ENCODE results near the gene ADORA3. TPM values are rescaled to one million over a fixed set of nuclear protein-coding genes. Genes with fewer than 3 reads are reported as not detected.

Gene ADORA3
- total and polyA plus RNA-seq, 2 of the 4 experiments (the other 2 are of a cell fraction) = not detected

GRCh38 chr1:111467865-111468716 lies 35.3 kb downstream of the ADORA3 start (continued):
- no peak for TF ChIP-seq USF2 (IDR thresholded peaks at IDR 0.05; ENCODE audit: low read depth, low read length)

- ATAC-seq (ENCODE audit: low read depth) (no peak), DNase-seq (no peak)
- no peaks in the 10 kb centered on the region for H3K79me1 ChIP-seq (ENCODE audit: low read depth in 1 of 2, low read length in 2 of 2)
- H2AK5ac ChIP-seq (ENCODE audit: low read depth, low read length) = no peak overlapping the region
- intact Hi-C loops (cut with micrococcal nuclease) = no loop called here
- peaks cover 9% of the 10 kb centered on the region; the same call in 1 of the 2 replicates for H3K9me1 ChIP-seq (ENCODE audit: insufficient read depth, low read length)
- no peak overlapping the region for H3K18ac ChIP-seq (ENCODE audit: low read depth, low read length)
- H4K91ac ChIP-seq (ENCODE audit: insufficient read depth, low read depth, low read length) = no peak overlapping the region
- no peak overlapping the region for H2BK20ac ChIP-seq (ENCODE audit: low read depth, low read length)
- CTCF ChIA-PET = no interaction called here
- no peak overlapping the region for H2AFZ ChIP-seq (replicated peaks; ENCODE audit: low read length, poor library complexity)
- dilution Hi-C loops (cut with HindIII; ENCODE audit: low sequenced_read_pairs, unreplicated experiment) = loop anchor here (25.0 kb wide), 1 partner anchor 296 kb away; the partner anchor contains the start of gene DDX20
- no peaks in the 10 kb centered on the region for H3K27me3 ChIP-seq (ENCODE audit: control insufficient read depth, insufficient read depth, low read length)
- H2BK5ac ChIP-seq (ENCODE audit: low read depth, low read length, poor library complexity, severe bottlenecking) = no peak overlapping the region
- BruUV-seq (replicated peaks) = no TSS peak
- H4K20me1 ChIP-seq (ENCODE audit: insufficient read depth, low read length) = peaks cover 9% of the 10 kb centered on the region; the same call in 1 of the 2 replicates
- no peak overlapping the region for H3K27ac ChIP-seq (ENCODE audit: insufficient read depth, low read length)
- H2AK9ac ChIP-seq (replicated peaks; ENCODE audit: low read depth, low read length, poor library complexity) = no peak overlapping the region
- H3K14ac ChIP-seq (replicated peaks; ENCODE audit: low read depth, low read length) = no peak overlapping the region
- WGBS, 2 experiments (ENCODE audit: extremely low coverage in 2 of 2, insufficient read length in 1 of 2) = no CpG with 5 or more reads among the region's 1 CpG
- no peak overlapping the region for H3K4ac ChIP-seq (ENCODE audit: low read depth, low read length)
- H4K5ac ChIP-seq (ENCODE audit: low read depth, low read length) = no peak overlapping the region
- POLR2A ChIA-PET (ENCODE audit: unreplicated experiment) = no interaction called here
- no peak overlapping the region for H3K9ac ChIP-seq (ENCODE audit: low read depth, low read length)
- no peak overlapping the region for H3K23ac ChIP-seq (ENCODE audit: low read depth, low read length)
- no peak overlapping the region for H3K4me3 ChIP-seq (ENCODE audit: insufficient read depth, low read depth, low read length)
- in situ Hi-C loops (cut with MboI; ENCODE audit: low sequenced_read_pairs) = no loop called here
- H2BK120ac ChIP-seq (ENCODE audit: low read depth, low read length) = no peak overlapping the region
- no peak overlapping the region for H3K56ac ChIP-seq (ENCODE audit: extremely low read depth, insufficient read depth, low read length)
- H4K8ac ChIP-seq (ENCODE audit: low read depth in 2 of 2, low read length in 2 of 2) = no peak overlapping the region
- H3K4me2 ChIP-seq (ENCODE audit: low read depth, low read length) = no peak overlapping the region
- H3K36me3 ChIP-seq (ENCODE audit: control insufficient read depth, insufficient read depth, low read length) = peaks cover 14% of the 10 kb centered on the region
- H2BK15ac ChIP-seq (ENCODE audit: low read depth, low read length) = no peak overlapping the region
- H3K4me1 ChIP-seq (ENCODE audit: control insufficient read depth, insufficient read depth, low read length) = no peaks in the 10 kb centered on the region
- no peaks in the 10 kb centered on the region for H3K9me3 ChIP-seq (ENCODE audit: control insufficient read depth, insufficient read depth, low read length)
- TF ChIP-seq SMC3 (IDR thresholded peaks at IDR 0.05; ENCODE audit: low read depth, low read length) = no peak
- no peak for TF ChIP-seq RFX5 (IDR thresholded peaks at IDR 0.05; ENCODE audit: low read depth, low read length)
- no peak for TF ChIP-seq CHD1 (IDR thresholded peaks at IDR 0.05; ENCODE audit: low read depth, low read length)
- TF ChIP-seq MXI1 (IDR thresholded peaks at IDR 0.05; ENCODE audit: borderline replicate concordance, low read depth, low read length) = no peak
- TF ChIP-seq CEBPB (IDR thresholded peaks at IDR 0.05; ENCODE audit: low read depth, low read length) = no peak
- TF ChIP-seq NFE2L2 (IDR thresholded peaks at IDR 0.05; ENCODE audit: low read depth, low read length) = no peak
- TF ChIP-seq RAD21 (IDR thresholded peaks at IDR 0.05; ENCODE audit: low read length) = no peak
- no peak for TF ChIP-seq ELK1 (IDR thresholded peaks at IDR 0.05; ENCODE audit: borderline replicate concordance, low read depth, low read length)
- no peak for TF ChIP-seq MAZ (IDR thresholded peaks at IDR 0.05; ENCODE audit: borderline replicate concordance, low read depth, low read length)
- TF ChIP-seq POLR2A (IDR thresholded peaks at IDR 0.05; ENCODE audit: low read depth, low read length) = no peak
- no peak for TF ChIP-seq RCOR1 (IDR thresholded peaks at IDR 0.05; ENCODE audit: insufficient replicate concordance, low read length)
- TF ChIP-seq USF2 (IDR thresholded peaks at IDR 0.05; ENCODE audit: low read depth, low read length) = no peak
Observed at GRCh38 chr1:111466480-111466879, 37.0 kb downstream of the ADORA3 start.
